PFSK-1 (cell line): ENCODE measurements around the gene NUP98.

Experiments used
- POLR2AphosphoS5 ChIP-seq: IDR thresholded peaks from 2 replicates; pipeline ENCODE4 v1.6.1; 2012; ENCODE audit warnings: low read depth, mild to moderate bottlenecking, control low read depth, low read length, moderate library complexity
- REST ChIP-seq, 2 experiments: IDR thresholded peaks; 2 replicates each; pipeline versions ENCODE4 v1.6.1 to v1.8.0; 2011 to 2012; ENCODE audit warnings: low read depth in 2 of 2, low read length in 2 of 2, control low read depth in 1 of 2, inconsistent platforms in 1 of 2, mild to moderate bottlenecking in 1 of 2, moderate library complexity in 1 of 2; ENCODE audit not compliant: insufficient read depth in 1 of 2
- SIN3A ChIP-seq: IDR thresholded peaks from 2 replicates; pipeline ENCODE4 v1.6.1; 2012; ENCODE audit warnings: mild to moderate bottlenecking, low read length, moderate library complexity, borderline replicate concordance; ENCODE audit not compliant: insufficient read depth

- TF ChIP-seq REST (IDR thresholded peaks at IDR 0.05; ENCODE audit: insufficient read depth in 1 of 2, low read depth in 2 of 2, low read length in 2 of 2) (no peak), SIN3A (no peak), POLR2AphosphoS5 (no peak)
Measured at GRCh38 chr11:3773180-3773579, 24.2 kb downstream of the NUP98 start.
